CD4-positive, alpha-beta T cell (primary cell): Measurements from ENCODE around the gene CAT. TPM values are rescaled to one million over a fixed set of nuclear protein-coding genes. Genes with fewer than 3 reads are reported as not detected.

ENCODE experiments used
- ATAC-seq: fragments of 200-7000 bp; cut with Tn5 transposase; one replicate; pipeline ENCODE4 v1.10.0; 2022; ENCODE audit warnings: mild to moderate bottlenecking; ENCODE audit not compliant: poor library complexity
- CTCF ChIA-PET: fragments of 350-600 bp; sonication (Branson Sonifier 250); formaldehyde crosslinking; loops from one replicate; lab custom pipeline; 2021; ENCODE audit warnings: antibody characterized with exemption, inconsistent platforms; lab: Charles Lee
- POLR2A ChIA-PET: fragments of 350-600 bp; sonication (Branson Sonifier 250); formaldehyde crosslinking; loops from one replicate; lab custom pipeline; 2021; ENCODE audit warnings: antibody characterized with exemption, inconsistent platforms; lab: Charles Lee
- DNase-seq, 14 experiments: peaks; one replicate each; pipeline ENCODE4 v3.0.0-alpha.2; 2013 to 2020; ENCODE audit warnings: mixed read lengths in 2 of 14
- H3K27ac ChIP-seq, 2 donors: one replicate each; pipeline versions ENCODE4 v1.5.1 to v1.7.0; 2013; ENCODE audit warnings: low read length in 2 of 2, low read depth in 1 of 2, mild to moderate bottlenecking in 1 of 2
- H3K27me3 ChIP-seq, 2 experiments: 1 replicate in 1 of 2; 2 replicates in 1 of 2; pipeline versions ENCODE4 v1.6.1 to v1.7.0; 2013; ENCODE audit warnings: low read length in 2 of 2, control low read depth in 1 of 2, mild to moderate bottlenecking in 1 of 2, moderate library complexity in 1 of 2; ENCODE audit not compliant: insufficient read depth in 2 of 2, control insufficient read depth in 1 of 2
- H3K36me3 ChIP-seq: one replicate; pipeline ENCODE4 v1.6.1; 2013; ENCODE audit warnings: low read length, control low read depth; ENCODE audit not compliant: insufficient read depth
- H3K4me1 ChIP-seq: one replicate; pipeline ENCODE4 v1.6.1; 2013; ENCODE audit warnings: low read length, control low read depth; ENCODE audit not compliant: insufficient read depth
- H3K4me3 ChIP-seq: one replicate; pipeline ENCODE4 v1.5.1; 2013; ENCODE audit warnings: mild to moderate bottlenecking, low read length, moderate library complexity
- H3K9me3 ChIP-seq, 2 experiments: 1 replicate in 1 of 2; 2 replicates in 1 of 2; pipeline versions ENCODE4 v1.6.1 to v1.7.0; 2013; ENCODE audit warnings: low read length in 2 of 2, mild to moderate bottlenecking in 2 of 2, control low read depth in 1 of 2, moderate library complexity in 1 of 2; ENCODE audit not compliant: control insufficient read depth in 1 of 2, insufficient read depth in 1 of 2
- H3K27ac Mint-ChIP-seq: one replicate; pipeline ENCODE4 v1.8.0; 2020; ENCODE audit warnings: mixed read lengths
- H3K27me3 Mint-ChIP-seq: one replicate; pipeline ENCODE4 v1.8.0; 2021; ENCODE audit warnings: mixed read lengths
- H3K36me3 Mint-ChIP-seq: one replicate; pipeline ENCODE4 v1.8.0; 2021; ENCODE audit warnings: low read depth, mixed read lengths
- H3K4me1 Mint-ChIP-seq: one replicate; pipeline ENCODE4 v1.8.0; 2021; ENCODE audit warnings: low read depth, mixed read lengths
- H3K4me3 Mint-ChIP-seq: one replicate; pipeline ENCODE4 v1.8.0; 2020; ENCODE audit warnings: mild to moderate bottlenecking, mixed read lengths
- H3K9me3 Mint-ChIP-seq: one replicate; pipeline ENCODE4 v1.8.0; 2020; ENCODE audit warnings: mixed read lengths
- CTCF ChIP-seq: fragments of 200-600 bp; IDR thresholded peaks from one replicate; pipeline ENCODE4 v1.8.0; 2022; ENCODE audit warnings: antibody characterized with exemption, mild to moderate bottlenecking
- intact Hi-C, 2 experiments: fragments of 100-400 bp; cut with DNase I in 1 of 2; cut with micrococcal nuclease in 1 of 2; formaldehyde crosslinking; loops; one replicate each; pipeline versions ENCODE4 v1.15.1 to v1.9.0; 2023 to 2025; cut with DNase I, micrococcal nuclease
- total RNA-seq, 174 experiments: library from RNA in 2 of 174; stranded (reverse) in 2 of 174; gene quantifications; one replicate each; pipeline ENCODE4 v1.2.3 and lab custom pipeline; 2021 to 2026

CAT gene
- total RNA-seq, 2 experiments from 2014 or later = 8.5 to 9.8 TPM

- DNase-seq (peak in 1 of 14 experiments; percentile 24), ATAC-seq (no peak)
- Histone ChIP-seq H3K36me3 (no peaks in the 10 kb centered on the region), H3K4me3 (no peak overlapping the region), H3K27ac (no peak overlapping the region), H3K9me3 (no peaks in the 10 kb centered on the region), H3K27me3 (peaks cover 0 to 8% of the 10 kb centered on the region in 2 experiments), H3K4me1 (no peaks in the 10 kb centered on the region)
- TF ChIP-seq CTCF = no peak
- intact Hi-C loops = no loop called here
- Mint-ChIP-seq H3K27ac (no peak overlapping the region), H3K27me3 (peaks cover 5% of the 10 kb centered on the region), H3K4me3 (no peak overlapping the region), H3K4me1 (peaks cover 1% of the 10 kb centered on the region), H3K9me3 (no peaks in the 10 kb centered on the region), H3K36me3 (no peaks in the 10 kb centered on the region)
- ChIA-PET CTCF (interaction anchor here (0.6 to 1.2 kb wide), 2 partner anchors 8 to 1628 kb away, joined by 3 read pairs; no protein-coding TSS in a partner anchor), POLR2A (interaction anchor here (1.2 kb wide), 1 partner anchor 11 kb away, joined by 3 read pairs; the partner anchor contains the start of gene CAT)
Measured at GRCh38 chr11:34427186-34427805, 11.4 kb upstream of the CAT start.

DNA sequence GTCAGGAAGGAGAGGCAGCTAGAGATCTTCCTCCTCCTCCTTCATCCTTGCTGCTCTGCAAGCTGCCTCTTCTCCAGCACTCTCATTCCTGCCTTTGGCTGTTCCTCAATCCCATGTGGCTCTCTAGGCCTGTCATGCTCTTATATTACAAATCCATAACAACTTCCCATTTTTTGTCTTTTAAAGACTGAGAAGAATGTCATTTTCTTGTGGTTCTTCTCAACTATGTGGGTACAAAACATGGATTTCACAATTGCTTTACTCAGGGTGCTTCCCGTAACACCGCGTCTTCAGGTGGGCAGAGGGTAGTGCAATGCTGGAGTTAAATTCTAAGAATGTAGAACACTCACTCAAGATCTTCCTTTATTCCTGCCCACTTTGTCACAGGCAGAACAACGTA is 6.8 kb upstream of the CAT start:
- H3K27ac ChIP-seq = no peak overlapping the region
- no peak for ATAC-seq
- H3K27ac Mint-ChIP-seq = no peak overlapping the region
- no peak for TF ChIP-seq CTCF
- ChIA-PET CTCF (no interaction called here), POLR2A (no interaction called here)
- no peaks in the 10 kb centered on the region for H3K9me3 Mint-ChIP-seq
- H3K27me3 ChIP-seq = no peaks in the 10 kb centered on the region
- H3K9me3 ChIP-seq = no peaks in the 10 kb centered on the region
- DNase-seq = peak in 1 of 14 experiments; percentile 11
- intact Hi-C loops = loop anchor here in 1 of 2 experiments (10.0 kb wide), 4 partner anchors 177 to 1863 kb away; partner anchors contain the start of genes C11orf91, PRR5L and TRIM44
- H3K4me1 ChIP-seq = no peaks in the 10 kb centered on the region
- H3K36me3 Mint-ChIP-seq = no peaks in the 10 kb centered on the region
- no peaks in the 10 kb centered on the region for H3K36me3 ChIP-seq
- no peak overlapping the region for H3K4me3 ChIP-seq
- peaks cover 3% of the 10 kb centered on the region for H3K27me3 Mint-ChIP-seq
- no peaks in the 10 kb centered on the region for H3K4me1 Mint-ChIP-seq
- H3K4me3 Mint-ChIP-seq = no peak overlapping the region

DNA sequence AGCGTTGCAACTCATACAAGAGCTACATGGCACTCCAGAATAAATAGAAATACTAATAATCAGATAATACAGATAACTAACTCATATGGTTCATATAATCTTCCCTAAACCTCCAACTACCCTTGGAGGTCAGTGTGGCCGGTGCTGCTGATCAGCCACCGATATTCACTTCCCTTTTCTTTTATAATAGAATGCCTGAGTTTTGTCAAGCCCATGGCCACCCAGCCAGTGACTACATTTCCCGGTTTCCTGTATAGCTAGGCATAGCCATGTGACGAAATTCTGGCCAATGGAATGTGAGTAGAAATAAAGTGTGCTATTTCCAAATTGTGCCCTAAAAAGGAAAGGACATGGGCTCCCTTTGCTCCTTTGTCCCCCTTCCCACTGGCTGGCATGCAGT is 5.9 kb upstream of the CAT start:
- Mint-ChIP-seq H3K27ac (no peak overlapping the region), H3K4me1 (no peaks in the 10 kb centered on the region), H3K4me3 (no peak overlapping the region), H3K36me3 (no peaks in the 10 kb centered on the region), H3K27me3 (peaks cover 3% of the 10 kb centered on the region), H3K9me3 (no peaks in the 10 kb centered on the region)
- no peaks in the 10 kb centered on the region for H3K36me3 ChIP-seq
- no peaks in the 10 kb centered on the region for H3K4me1 ChIP-seq
- no peak for TF ChIP-seq CTCF
- H3K27ac ChIP-seq = no peak overlapping the region
- POLR2A ChIA-PET = no interaction called here
- H3K9me3 ChIP-seq = no peaks in the 10 kb centered on the region
- CTCF ChIA-PET = no interaction called here
- H3K4me3 ChIP-seq = no peak overlapping the region
- DNase-seq = peak in 1 of 14 experiments; percentile 17
- no peaks in the 10 kb centered on the region for H3K27me3 ChIP-seq
- ATAC-seq = no peak
- intact Hi-C loops = loop anchor here in 1 of 2 experiments (10.0 kb wide), 4 partner anchors 178 to 1862 kb away; partner anchors contain the start of genes C11orf91, PRR5L and TRIM44
